HG03565 (cell line): Measurements from ENCODE around the gene UNC13D.

Source experiments
- ATAC-seq: cut with Tn5 transposase; IDR thresholded peaks from one replicate; pipeline ENCODE4 v1.9.1; 2021; ENCODE audit warnings: mild to moderate bottlenecking, moderate library complexity; ENCODE audit not compliant: unreplicated experiment

The UNC13D gene

GRCh38 chr17:75835654-75835987 lies 8.6 kb downstream of the UNC13D start:
- ATAC-seq, result no peak

DNA sequence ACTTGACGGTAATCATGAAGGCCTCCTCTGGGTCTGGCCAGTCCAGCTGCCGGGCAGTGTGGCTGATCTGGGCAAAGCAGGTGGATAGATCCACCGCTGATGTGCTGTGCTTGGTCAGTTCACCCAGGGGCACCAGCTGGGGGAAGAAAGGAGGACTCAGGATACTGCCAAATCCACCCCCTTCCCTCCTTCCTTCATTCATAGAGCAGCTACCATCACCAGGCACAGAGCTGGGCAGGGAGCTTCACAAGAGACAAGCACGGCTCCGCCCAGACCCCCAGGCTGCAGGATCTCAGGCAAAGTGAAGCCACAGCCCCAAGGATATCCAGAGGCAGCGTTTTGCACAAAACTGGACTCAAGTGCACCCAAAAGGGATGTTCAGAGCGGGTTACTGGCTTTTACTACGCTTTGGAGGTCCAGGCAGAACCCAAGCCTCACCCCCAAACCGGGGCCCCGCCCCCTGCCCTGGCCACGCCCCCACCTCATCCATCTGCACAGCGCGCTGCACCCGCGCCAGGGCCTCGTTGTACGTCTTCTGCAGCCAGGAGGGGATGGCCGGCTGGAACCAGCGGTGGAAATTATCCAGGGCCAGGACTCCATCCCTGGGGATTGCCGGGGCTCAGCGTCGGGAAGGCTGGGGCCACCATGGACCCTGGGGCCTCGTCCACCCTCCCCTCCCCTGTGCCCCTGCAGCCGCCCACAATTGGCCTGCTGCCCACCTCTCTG lies 9.1 kb downstream of the UNC13D start:
- ATAC-seq, result no peak

GRCh38 chr17:75834279-75834920 lies 9.8 kb downstream of the UNC13D start:
- no peak for ATAC-seq

DNA sequence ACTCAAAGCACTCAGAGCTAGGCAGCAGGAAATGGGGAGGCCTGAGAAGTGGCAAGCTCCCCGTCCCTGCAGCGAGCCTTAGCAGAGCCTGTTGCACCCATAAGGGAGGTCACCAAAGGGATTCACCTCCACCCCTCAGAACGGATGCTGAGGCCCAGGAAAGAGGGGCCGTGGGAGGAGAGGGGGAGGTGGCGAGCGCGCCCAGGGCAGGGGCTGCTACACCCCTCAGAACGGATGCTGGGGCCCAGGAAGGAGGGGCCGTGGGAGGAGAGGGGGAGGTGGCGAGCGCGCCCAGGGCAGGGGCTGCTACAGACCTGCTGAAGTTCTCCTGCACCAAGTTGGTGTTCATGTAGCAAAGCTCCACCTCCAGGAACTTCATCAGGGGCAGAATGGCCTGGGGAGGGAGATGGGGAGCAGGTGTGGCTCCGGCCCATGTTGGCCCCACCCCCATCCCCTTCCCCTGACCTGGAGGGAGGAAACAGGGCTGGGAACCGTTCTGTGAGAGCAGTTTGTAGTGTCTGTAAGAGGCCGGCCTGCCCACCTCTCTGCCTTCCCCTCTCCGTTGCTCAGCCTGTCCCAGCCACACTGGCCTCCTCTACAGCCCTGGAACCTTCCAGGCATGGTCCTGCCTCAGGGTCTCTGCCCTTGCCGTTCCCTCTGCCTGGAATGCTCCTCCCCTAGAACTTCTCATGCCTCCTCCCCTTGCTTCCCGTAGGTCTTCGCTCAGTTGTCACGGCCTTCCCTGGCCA lies 11.4 kb downstream of the UNC13D start:
- no peak for ATAC-seq

- ATAC-seq, result no peak
Measured at GRCh38 chr17:75832164-75832651, 12.0 kb downstream of the UNC13D start.

DNA sequence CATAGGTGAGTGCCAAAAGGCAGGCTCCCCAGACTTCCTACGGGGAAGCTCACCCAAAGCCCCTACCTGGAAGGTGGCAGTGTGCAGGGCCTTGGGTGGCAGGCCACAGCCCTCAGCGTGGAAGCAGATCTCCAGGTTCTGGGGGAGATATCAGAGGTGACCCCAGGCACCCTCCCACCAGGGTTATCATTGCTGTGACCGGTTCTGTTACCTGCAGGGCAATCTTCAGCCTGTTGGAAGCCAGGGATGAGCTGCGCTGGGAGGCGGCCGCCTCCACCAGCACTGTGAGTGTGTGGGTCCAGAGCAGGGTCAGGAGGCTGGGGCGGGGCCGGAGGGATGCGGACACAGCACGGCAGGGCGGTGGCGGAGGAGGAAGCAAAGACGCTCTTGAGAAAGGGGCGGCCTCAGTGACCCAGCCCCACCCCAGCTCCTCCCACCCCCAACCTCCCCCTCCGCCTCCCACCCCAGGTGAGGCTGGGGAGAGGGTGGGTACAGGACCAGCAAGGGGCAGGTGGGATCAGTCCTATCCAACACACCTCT lies 13.1 kb downstream of the UNC13D start:
- ATAC-seq, result no peak

DNA sequence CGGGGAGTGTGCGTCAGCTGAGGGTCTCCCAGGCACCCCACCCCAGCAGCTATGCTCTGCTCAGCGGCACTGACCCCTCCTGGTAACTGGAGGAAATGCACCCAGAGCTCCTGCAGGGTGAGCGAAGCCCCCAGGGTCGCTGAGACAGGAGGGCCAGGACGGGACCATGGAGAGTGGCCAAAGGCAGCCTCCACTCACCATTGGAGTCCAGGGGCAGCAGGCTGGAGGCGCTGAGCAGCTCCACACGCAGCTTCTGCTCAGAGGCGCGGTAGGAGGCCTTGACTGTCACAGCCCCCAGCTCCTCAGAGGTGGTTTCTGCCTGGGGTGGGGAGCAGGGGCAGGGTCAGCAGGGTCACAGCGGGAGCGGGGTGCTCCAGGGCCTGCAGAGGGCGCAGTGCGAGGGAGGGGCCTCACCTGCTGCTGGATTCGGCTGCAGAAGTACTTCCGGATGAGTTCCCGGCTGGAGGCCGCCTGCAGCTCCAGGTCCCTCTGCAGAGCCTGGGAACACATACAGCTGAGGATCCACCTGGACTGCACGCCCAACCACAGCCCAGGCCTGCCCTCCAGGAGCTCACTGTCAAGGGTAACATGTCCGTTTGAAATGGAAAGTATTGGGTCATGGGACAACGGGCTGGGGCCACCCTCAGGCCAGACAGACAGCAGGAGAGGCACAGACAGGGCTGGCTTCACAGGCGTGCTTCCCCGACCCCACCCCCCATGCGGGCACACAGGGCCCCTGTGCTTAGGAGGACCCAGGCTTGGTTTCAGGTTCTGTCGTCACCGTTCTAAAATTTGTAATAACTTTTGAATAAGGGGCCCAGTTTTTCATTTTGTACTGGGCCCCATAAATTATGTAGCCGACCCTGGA lies 13.8 kb downstream of the UNC13D start:
- ATAC-seq, result no peak

DNA sequence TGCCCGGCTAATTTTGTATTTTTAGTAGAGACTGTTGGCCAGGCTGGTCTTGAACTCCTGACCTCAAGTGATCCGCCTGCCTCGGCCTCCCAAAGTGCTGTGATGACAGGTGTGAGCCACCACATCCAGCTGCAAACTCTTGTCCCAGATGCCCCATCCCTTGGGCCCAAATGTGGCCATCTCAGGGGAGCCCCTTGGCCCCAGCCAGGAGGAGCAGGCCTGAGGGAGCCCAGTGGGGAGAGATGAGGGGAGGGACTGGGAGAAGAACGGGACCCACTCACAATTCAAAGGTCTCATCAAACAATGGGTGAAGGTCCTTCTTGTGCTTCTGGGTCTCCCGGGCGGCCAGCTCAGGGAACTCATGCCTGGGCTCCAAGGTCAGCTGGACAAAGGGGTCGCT lies 14.5 kb downstream of the UNC13D start:
- no peak for ATAC-seq

GRCh38 chr17:75828741-75829140 lies 15.5 kb downstream of the UNC13D start:
- ATAC-seq, result no peak

DNA sequence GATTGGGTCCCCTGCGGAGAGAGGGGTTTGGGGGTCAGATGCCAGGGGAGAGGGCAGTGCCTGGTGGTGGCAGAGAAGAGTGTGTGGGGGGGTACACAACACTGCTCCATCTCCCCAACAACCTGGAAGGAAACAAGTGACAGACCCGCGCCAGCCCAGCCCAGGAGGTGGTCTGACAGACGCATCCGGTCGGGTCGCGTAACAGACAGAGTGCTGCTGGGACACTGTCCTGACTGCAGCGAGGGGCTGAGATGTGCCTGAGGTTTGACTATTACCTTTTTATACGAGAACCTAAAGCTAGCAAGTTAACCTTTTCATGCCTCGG lies 16.2 kb downstream of the UNC13D start:
- ATAC-seq, result no peak

GRCh38 chr17:75827308-75828075 lies 16.7 kb downstream of the UNC13D start:
- no peak for ATAC-seq

- no peak for ATAC-seq
Measured at GRCh38 chr17:75826561-75827307, 17.5 kb downstream of the UNC13D start.

GRCh38 chr17:75825748-75826370 lies 18.3 kb downstream of the UNC13D start:
- no peak for ATAC-seq

DNA sequence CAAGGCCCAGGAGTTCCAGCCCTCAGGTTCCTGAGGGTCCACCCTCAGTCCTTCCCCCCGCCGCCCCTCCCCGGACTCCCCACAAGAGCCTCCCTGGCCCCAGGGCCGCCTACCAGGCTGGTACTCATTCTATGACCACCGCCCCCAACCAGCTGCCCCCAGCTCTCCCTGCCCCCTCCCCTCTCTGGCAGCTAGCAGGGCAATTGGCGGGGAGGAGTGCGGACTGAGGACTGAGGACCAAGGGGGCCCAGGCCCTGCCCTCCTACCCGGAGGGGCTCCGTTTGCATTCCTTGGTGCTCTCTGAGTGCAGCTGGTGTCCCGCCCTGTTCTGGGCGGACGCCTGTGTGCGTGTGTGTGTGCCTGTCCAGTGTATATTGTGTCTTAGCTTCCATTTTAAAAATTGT lies 19.1 kb downstream of the UNC13D start:
- ATAC-seq, result no peak

GRCh38 chr17:75824666-75825065 lies 19.5 kb downstream of the UNC13D start:
- no peak for ATAC-seq

GRCh38 chr17:75824050-75824552 lies 20.1 kb downstream of the UNC13D start:
- no peak for ATAC-seq

DNA sequence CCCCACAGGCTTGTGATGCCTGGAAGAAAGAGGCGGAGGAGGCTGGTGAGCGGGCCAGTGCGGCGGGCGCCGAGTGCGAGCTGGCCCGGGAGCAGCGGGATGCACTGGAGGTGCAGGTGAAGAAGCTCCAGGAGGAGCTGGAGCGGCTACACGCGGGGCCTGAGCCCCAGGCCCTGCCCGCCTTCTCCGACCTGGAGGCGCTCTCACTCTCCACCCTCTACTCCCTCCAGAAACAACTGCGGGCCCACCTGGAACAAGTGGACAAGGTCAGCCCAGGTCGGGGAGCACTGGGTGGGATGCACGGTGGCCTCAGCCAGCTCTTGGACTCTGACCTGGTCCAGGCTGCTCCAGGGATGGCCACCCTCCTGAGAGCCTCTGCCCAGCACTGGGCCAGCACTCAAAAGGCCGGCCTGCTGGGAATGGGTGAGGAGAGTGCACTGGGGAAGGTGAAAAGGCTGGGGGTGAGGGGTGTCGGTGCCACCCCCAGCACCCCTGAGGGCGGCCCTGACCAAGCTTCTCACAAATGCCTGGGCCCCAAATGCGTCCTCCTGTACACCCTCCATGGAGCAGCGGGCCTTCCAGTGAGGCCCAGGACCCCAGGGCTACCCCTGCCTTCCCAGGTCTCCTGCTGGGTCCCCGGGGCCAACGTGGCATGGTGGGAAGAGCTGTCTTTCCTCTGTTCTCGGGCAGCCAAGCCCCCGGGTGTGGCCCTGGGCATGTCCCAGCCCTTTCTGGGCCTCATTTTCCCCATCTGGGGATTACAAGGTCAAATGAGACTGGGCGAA lies 20.8 kb downstream of the UNC13D start:
- no peak for ATAC-seq

DNA sequence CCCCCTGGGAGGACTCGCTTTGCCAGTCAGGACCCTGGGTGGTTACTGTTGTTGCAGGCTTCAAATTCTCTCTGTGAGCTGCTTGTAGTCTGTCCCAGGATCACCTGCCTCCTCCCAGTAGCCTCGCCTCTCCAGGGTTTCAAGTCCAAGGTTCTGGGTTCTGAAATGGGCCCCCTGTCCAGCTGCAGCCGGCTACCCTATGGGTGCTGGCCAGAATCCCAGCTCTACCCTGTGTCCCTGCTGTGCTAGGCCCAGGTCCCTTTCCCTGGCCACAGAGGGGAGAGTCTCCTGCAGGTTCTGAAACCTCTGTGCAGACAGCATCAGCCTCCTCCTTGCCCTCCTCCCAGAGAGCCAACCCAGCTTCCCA lies 21.4 kb downstream of the UNC13D start:
- no peak for ATAC-seq
